ENCODE data around the gene KIF3A.

GRCh38 chr5:132766020-132766805, 28.9 kb upstream of the KIF3A start:
- TF ChIP-seq CTCF (IDR thresholded peaks at IDR 0.05; ENCODE audit: borderline replicate concordance, extremely low read depth, low read length, poor library complexity, severe bottlenecking), result no peak
- no peak for TF ChIP-seq EZH2 (IDR thresholded peaks at IDR 0.05; ENCODE audit: borderline replicate concordance, low read depth, low read length, severe bottlenecking)
